C4-2B (cell line): ENCODE results near the gene TMEM30A.

ENCODE experiments used
- H3K27ac ChIP-seq: fragments of 450-650 bp; 2 replicates; pipeline ENCODE4 v1.5.1; 2017
- ZFX ChIP-seq: fragments of 450-650 bp; IDR thresholded peaks from 2 replicates; pipeline ENCODE4 v1.6.1; 2017
- TF ChIP-seq, protein P1 (sequence below): fragments of 450-650 bp; conservative IDR thresholded peaks from 2 replicates; pipeline ENCODE4 v1.5.1; 2017; ENCODE audit warnings: mild to moderate bottlenecking

Gene TMEM30A

DNA sequence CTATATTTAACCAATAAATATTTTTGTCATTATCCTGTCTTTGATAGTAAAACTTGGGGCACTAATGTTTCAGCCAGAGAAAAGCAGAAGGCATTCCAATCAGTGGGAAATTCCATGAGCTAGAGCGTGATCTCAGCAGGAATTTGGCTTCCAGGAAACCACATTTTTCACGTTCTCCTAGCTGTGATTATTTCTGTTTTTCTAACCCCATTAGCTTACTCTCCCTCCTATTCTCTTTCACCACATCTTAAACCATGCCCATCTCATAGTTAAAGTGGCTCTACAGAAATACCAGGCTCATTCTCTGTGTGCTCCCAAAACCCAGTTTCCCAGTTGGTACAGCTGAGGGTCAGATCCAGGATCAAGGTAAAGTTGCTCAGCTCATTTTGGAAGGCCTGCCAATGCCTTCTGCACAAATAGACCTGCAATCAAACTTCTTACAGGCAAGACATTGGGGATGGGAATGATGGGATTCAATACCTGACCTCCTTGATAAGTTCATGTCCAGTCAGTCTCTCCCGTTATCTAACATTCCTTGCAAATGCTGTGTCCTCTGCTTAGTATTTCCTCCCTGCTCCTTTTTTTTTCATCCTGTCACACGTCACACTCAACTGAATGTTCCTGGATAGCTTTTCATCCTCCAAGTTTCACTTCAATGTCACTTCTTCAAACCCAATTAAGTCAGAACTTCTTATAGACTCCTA lies 33.1 kb upstream of the TMEM30A start:
- no peak overlapping the region for H3K27ac ChIP-seq
- no peak for TF ChIP-seq ZFX
- TF ChIP-seq, protein P1, sequence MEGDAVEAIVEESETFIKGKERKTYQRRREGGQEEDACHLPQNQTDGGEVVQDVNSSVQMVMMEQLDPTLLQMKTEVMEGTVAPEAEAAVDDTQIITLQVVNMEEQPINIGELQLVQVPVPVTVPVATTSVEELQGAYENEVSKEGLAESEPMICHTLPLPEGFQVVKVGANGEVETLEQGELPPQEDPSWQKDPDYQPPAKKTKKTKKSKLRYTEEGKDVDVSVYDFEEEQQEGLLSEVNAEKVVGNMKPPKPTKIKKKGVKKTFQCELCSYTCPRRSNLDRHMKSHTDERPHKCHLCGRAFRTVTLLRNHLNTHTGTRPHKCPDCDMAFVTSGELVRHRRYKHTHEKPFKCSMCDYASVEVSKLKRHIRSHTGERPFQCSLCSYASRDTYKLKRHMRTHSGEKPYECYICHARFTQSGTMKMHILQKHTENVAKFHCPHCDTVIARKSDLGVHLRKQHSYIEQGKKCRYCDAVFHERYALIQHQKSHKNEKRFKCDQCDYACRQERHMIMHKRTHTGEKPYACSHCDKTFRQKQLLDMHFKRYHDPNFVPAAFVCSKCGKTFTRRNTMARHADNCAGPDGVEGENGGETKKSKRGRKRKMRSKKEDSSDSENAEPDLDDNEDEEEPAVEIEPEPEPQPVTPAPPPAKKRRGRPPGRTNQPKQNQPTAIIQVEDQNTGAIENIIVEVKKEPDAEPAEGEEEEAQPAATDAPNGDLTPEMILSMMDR: no peak

DNA sequence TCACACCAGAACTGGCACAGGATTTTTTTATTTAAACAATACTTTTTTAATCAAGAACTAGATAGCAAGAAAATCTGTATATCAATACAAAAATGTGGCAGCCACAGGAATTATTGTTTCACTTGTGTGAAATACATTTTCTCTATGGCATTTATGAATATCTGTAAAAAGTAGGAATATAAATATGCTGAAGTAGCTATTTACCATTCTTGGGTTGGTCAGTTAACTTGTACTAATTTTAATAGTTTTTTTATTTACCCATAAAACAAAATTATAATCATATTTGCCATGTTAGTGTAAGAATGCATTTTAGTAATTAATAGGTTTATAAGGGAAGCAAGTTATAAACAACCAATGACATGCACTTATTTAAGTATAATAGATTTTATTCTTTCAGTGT lies 31.4 kb upstream of the TMEM30A start:
- no peak for TF ChIP-seq ZFX
- TF ChIP-seq, protein P1: no peak
- H3K27ac ChIP-seq: no peak overlapping the region

DNA sequence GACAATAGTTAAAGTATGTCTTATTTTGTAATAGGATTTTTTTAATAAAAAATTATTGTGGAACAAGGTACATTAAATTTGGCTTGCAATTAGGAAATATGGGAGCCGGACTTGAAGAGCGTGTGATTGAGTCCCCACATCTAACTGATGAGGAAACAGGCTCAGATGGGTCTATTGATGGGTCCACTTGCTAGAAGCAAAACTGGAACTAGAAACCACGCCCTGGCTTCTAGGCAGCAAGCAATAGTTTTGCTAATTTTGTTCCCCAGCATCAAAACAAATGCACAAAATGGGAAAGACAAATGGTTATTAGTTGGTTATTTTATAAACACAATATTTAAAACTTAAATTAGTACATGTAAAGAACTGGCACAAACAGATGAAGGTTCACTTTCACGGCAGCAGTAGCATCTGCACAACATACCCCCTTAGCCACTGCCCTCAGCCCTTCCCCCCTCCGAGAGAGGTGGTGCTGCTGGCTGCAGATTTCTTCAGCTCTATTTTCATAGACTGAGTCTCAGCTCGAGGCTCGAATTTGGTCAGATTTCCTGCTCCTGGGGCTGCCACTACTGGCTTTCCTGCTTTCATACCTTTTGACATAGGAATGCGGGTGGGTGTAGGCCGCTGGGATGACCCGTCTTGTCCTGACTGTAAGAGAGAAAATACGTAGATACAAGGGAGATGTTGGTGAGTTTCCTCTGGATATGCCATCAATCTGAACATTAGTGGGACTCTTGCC lies 23.8 kb upstream of the TMEM30A start:
- H3K27ac ChIP-seq: no peak overlapping the region
- no peak for TF ChIP-seq ZFX
- TF ChIP-seq, protein P1: no peak

DNA sequence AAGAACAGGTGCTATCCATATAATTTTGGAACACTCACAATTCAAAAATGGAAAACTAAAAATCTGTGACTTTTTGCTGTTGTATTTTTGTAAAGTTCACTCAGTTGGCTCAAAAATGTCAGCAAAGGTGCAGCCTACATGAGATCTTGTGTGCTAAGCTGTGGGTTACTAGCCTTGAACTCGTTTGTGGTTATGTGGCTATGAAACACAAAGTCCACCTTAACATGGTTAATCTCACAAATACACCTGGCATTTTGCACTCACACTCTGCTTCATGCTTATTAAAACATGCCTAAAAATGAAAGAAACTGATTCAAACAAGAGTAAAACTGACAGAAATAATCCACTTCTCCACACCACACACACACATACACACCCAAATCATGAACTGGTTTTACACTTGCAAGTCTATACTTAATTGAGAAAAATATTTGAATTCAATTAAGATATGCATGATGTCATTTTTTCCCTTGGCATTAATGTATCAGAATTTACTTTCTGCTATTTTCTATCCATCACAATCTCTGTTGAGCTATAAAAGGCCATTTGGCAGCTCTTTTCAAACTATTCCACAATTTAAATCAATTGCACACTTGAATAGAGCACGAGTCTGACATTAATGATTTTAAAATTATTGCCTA lies 22.9 kb upstream of the TMEM30A start:
- TF ChIP-seq ZFX: no peak
- TF ChIP-seq, protein P1: no peak
- no peak overlapping the region for H3K27ac ChIP-seq

DNA sequence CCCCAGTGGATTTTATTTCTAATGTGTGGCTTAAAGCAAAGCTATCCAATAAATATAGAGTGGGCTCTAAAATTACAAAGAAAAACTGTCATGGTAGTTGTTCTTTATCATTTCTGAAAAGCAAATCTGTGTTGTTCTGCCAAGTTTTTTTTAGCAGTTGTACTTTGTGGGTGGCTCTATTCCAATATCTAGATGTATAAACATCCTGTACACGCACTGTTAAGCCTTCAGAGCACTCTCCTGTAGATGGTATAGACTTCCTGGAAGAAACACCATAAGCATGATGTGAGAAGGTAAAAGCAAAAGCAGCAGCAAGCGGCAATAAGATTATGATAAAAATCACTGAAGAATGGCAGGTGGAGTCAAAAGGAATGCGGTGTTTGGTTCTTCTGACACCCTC lies 21.5 kb upstream of the TMEM30A start:
- no peak overlapping the region for H3K27ac ChIP-seq
- TF ChIP-seq, protein P1: no peak
- no peak for TF ChIP-seq ZFX

DNA sequence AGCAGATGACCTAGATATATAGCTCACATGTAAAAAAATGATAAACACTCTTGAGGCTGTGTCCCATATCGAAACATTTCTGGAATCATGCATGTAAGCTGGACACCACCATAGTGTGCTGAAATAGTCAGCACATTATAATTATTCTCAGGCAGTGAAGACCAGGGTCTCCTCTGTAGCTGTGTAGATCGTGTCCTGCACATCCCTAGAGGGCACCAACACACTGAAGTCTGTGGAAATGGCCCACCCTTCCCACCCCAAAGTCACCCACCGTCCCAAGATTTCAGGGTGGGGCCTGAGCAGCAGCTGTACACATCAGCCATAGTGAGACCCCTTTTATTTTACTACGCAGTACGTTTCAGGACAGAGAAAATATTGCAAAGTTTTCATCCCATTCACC lies 21.0 kb upstream of the TMEM30A start:
- H3K27ac ChIP-seq: no peak overlapping the region
- TF ChIP-seq, protein P1: no peak
- no peak for TF ChIP-seq ZFX

DNA sequence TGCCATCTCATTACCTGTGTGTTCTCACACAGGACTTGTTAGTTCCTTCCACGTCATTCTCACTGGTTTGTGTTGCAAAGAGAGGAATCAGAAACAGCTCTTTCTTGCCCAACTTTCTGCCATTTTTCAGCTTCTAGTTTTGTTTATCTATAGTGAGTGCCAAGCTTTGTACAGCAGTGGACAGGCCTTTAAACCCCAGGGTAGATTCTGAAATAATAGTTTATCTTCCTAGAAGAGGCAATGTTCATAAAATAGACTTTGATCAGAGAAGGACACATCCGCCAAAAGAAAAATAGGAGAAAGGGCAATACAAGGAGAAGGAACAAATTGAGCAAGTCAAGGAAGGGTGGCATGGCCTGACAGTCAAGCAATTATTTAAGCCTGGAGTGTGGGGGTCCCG lies 17.7 kb upstream of the TMEM30A start:
- no peak overlapping the region for H3K27ac ChIP-seq
- no peak for TF ChIP-seq ZFX
- TF ChIP-seq, protein P1: no peak
